Skeletal muscle tissue (tissue), 4 donors: ENCODE results near the gene PLSCR4. TPM values are rescaled to one million over a fixed set of nuclear protein-coding genes. Genes with fewer than 3 reads are reported as not detected.

Experiments
- H3K27ac ChIP-seq: one replicate; pipeline ENCODE4 v1.7.0; 2013; ENCODE audit warnings: mild to moderate bottlenecking, low read depth, low read length, inconsistent platforms
- H3K27me3 ChIP-seq, 3 donors: one replicate each; pipeline ENCODE4 v1.7.0; 2013; ENCODE audit warnings: low read length in 3 of 3; ENCODE audit not compliant: control insufficient read depth in 3 of 3, insufficient read depth in 3 of 3
- H3K36me3 ChIP-seq, 3 donors: one replicate each; pipeline ENCODE4 v1.7.0; 2013; ENCODE audit warnings: low read length in 3 of 3; ENCODE audit not compliant: control insufficient read depth in 3 of 3, insufficient read depth in 3 of 3
- H3K4me1 ChIP-seq, 3 donors: one replicate each; pipeline ENCODE4 v1.7.0; 2013; ENCODE audit warnings: low read length in 3 of 3, mild to moderate bottlenecking in 3 of 3; ENCODE audit not compliant: control insufficient read depth in 3 of 3, insufficient read depth in 3 of 3
- H3K4me3 ChIP-seq, 3 donors: one replicate each; pipeline ENCODE4 v1.7.0; 2013; ENCODE audit warnings: low read length in 3 of 3
- H3K9ac ChIP-seq, 3 donors: one replicate each; pipeline ENCODE4 v1.7.0; 2013; ENCODE audit warnings: low read length in 3 of 3, mild to moderate bottlenecking in 3 of 3, moderate library complexity in 2 of 3, low read depth in 1 of 3
- H3K9me3 ChIP-seq, 3 donors: one replicate each; pipeline ENCODE4 v1.7.0; 2013; ENCODE audit warnings: low read length in 3 of 3; ENCODE audit not compliant: control insufficient read depth in 3 of 3
- total RNA-seq: library from RNA; depleted of rRNA; stranded (reverse); fragments of >200 nt; gene quantifications from one replicate; pipeline ENCODE4 v1.2.3, GENCODE V29; 2014
- donor health status: Osteomylitis.

PLSCR4 gene
- total RNA-seq, 1 donor from 2014 or later, result 21.9 TPM

- Histone ChIP-seq H3K36me3 (no peaks in the 10 kb centered on the region), H3K4me1 (peaks cover 2 to 12% (median 4%) of the 10 kb centered on the region in 3 donors), H3K27ac (peak overlapping the region; percentile 55), H3K27me3 (peaks cover 0 to 4% (median 0%) of the 10 kb centered on the region in 3 donors), H3K9me3 (no peaks in the 10 kb centered on the region), H3K9ac (no peak overlapping the region), H3K4me3 (no peak overlapping the region)
These were observed 86.4 kb downstream of the PLSCR4 start for GRCh38 chr3:146164506-146164905.

GRCh38 chr3:146164071-146164470 lies 86.8 kb downstream of the PLSCR4 start:
- H3K36me3 ChIP-seq, result no peaks in the 10 kb centered on the region
- H3K4me1 ChIP-seq, result peaks cover 2 to 12% (median 4%) of the 10 kb centered on the region in 3 donors
- no peak overlapping the region for H3K27ac ChIP-seq
- peaks cover 0 to 4% (median 0%) of the 10 kb centered on the region in 3 donors for H3K27me3 ChIP-seq
- H3K4me3 ChIP-seq, result no peak overlapping the region
- no peak overlapping the region for H3K9ac ChIP-seq
- no peaks in the 10 kb centered on the region for H3K9me3 ChIP-seq

- H3K36me3 ChIP-seq, result no peaks in the 10 kb centered on the region
- peaks cover 0 to 4% (median 0%) of the 10 kb centered on the region in 3 donors for H3K27me3 ChIP-seq
- H3K4me1 ChIP-seq, result peaks cover 2 to 16% (median 4%) of the 10 kb centered on the region in 3 donors
- H3K9me3 ChIP-seq, result no peaks in the 10 kb centered on the region
- no peak overlapping the region for H3K27ac ChIP-seq
- H3K4me3 ChIP-seq, result no peak overlapping the region
- H3K9ac ChIP-seq, result no peak overlapping the region
These were observed 87.3 kb downstream of the PLSCR4 start for GRCh38 chr3:146163584-146163983.

- no peak overlapping the region for H3K4me3 ChIP-seq
- H3K9me3 ChIP-seq, result no peaks in the 10 kb centered on the region
- peaks cover 2 to 18% (median 7%) of the 10 kb centered on the region in 3 donors for H3K4me1 ChIP-seq
- H3K9ac ChIP-seq, result no peak overlapping the region
- peak overlapping the region; percentile 91 for H3K27ac ChIP-seq
- peaks cover 0 to 4% (median 0%) of the 10 kb centered on the region in 3 donors for H3K27me3 ChIP-seq
- no peaks in the 10 kb centered on the region for H3K36me3 ChIP-seq
These were observed 88.3 kb downstream of the PLSCR4 start for GRCh38 chr3:146162561-146162960.

GRCh38 chr3:146161663-146162002 lies 89.3 kb downstream of the PLSCR4 start:
- no peaks in the 10 kb centered on the region for H3K36me3 ChIP-seq
- peaks cover 2 to 23% (median 7%) of the 10 kb centered on the region in 3 donors for H3K4me1 ChIP-seq
- no peaks in the 10 kb centered on the region for H3K9me3 ChIP-seq
- H3K9ac ChIP-seq, result peak overlapping the region; percentile 75 to 83 (median 80)
- peak overlapping the region; percentile 63 to 88 (median 82) for H3K4me3 ChIP-seq
- H3K27me3 ChIP-seq, result peaks cover 0 to 4% (median 0%) of the 10 kb centered on the region in 3 donors
- peak overlapping the region; percentile 91 for H3K27ac ChIP-seq

GRCh38 chr3:146160964-146161662 lies 89.8 kb downstream of the PLSCR4 start, which contains the start of gene PLOD2:
Gene PLOD2 (minus strand): TSS chr3:146161184. CDS start chr3:146160989, 195 bp downstream.
- Histone ChIP-seq H3K4me3 (peak within 1 kb of the TSS; percentile 63 to 88 (median 82)), H3K4me1 (peaks cover 4 to 25% (median 7%) of the 10 kb centered on the region in 3 donors), H3K36me3 (no peaks in the 10 kb centered on the region), H3K9me3 (no peaks in the 10 kb centered on the region), H3K9ac (peak within 1 kb of the TSS; percentile 75 to 83 (median 80)), H3K27me3 (peaks cover 0 to 4% (median 0%) of the 10 kb centered on the region in 3 donors), H3K27ac (peak within 1 kb of the TSS; percentile 91)

- Histone ChIP-seq H3K27ac (peak overlapping the region; percentile 91), H3K36me3 (no peaks in the 10 kb centered on the region), H3K9me3 (no peaks in the 10 kb centered on the region), H3K4me3 (peak overlapping the region; percentile 63 to 88 (median 82)), H3K27me3 (peaks cover 0 to 4% (median 0%) of the 10 kb centered on the region in 3 donors), H3K9ac (peak overlapping the region; percentile 75 to 83 (median 80)), H3K4me1 (peaks cover 4 to 25% (median 7%) of the 10 kb centered on the region in 3 donors)
These were observed 90.5 kb downstream of the PLSCR4 start for GRCh38 chr3:146160321-146160963.

- H3K4me1 ChIP-seq, result peaks cover 4 to 25% (median 7%) of the 10 kb centered on the region in 3 donors
- H3K9ac ChIP-seq, result peak overlapping the region; percentile 75 to 83 (median 80)
- no peaks in the 10 kb centered on the region for H3K9me3 ChIP-seq
- peak overlapping the region; percentile 91 for H3K27ac ChIP-seq
- peak overlapping the region; percentile 63 to 88 (median 82) for H3K4me3 ChIP-seq
- H3K36me3 ChIP-seq, result no peaks in the 10 kb centered on the region
- peaks cover 0 to 4% (median 0%) of the 10 kb centered on the region in 3 donors for H3K27me3 ChIP-seq
These were observed 91.1 kb downstream of the PLSCR4 start for GRCh38 chr3:146159616-146160320.

- H3K4me1 ChIP-seq, result peaks cover 4 to 25% (median 7%) of the 10 kb centered on the region in 3 donors
- H3K4me3 ChIP-seq, result peak overlapping the region in 1 of 3 donors; percentile 17
These were observed 91.9 kb downstream of the PLSCR4 start for GRCh38 chr3:146159037-146159436.

More at GRCh38 chr3:146159037-146159436, 91.9 kb downstream of the PLSCR4 start:
- Histone ChIP-seq H3K9ac (peak overlapping the region in 1 of 3 donors; percentile 16), H3K9me3 (no peaks in the 10 kb centered on the region), H3K36me3 (no peaks in the 10 kb centered on the region), H3K27ac (peak overlapping the region; percentile 91), H3K27me3 (peaks cover 0 to 4% (median 0%) of the 10 kb centered on the region in 3 donors)
